ENCODE results near the gene GRM4. TPM values are rescaled to one million over a fixed set of nuclear protein-coding genes. Genes with fewer than 3 reads are reported as not detected.

GRM4 gene
- total RNA-seq, 1 experiment from 2014 or later = not detected

GRCh38 chr6:33997265-33997664, 148.6 kb downstream of the GRM4 start:
- no peak for DNase-seq (ENCODE audit: low read depth)

GRCh38 chr6:33996120-33996475, 149.8 kb downstream of the GRM4 start:
- no peak for DNase-seq (ENCODE audit: low read depth)

GRCh38 chr6:33995309-33996119, 150.4 kb downstream of the GRM4 start:
- no peak for DNase-seq (ENCODE audit: low read depth)

- no peak for DNase-seq (ENCODE audit: low read depth)
Measured at GRCh38 chr6:33994472-33995308, 151.2 kb downstream of the GRM4 start.

- no peak for DNase-seq (ENCODE audit: low read depth)
Measured at GRCh38 chr6:33993653-33994471, 152.0 kb downstream of the GRM4 start.

GRCh38 chr6:33993091-33993490, 152.8 kb downstream of the GRM4 start:
- no peak for DNase-seq (ENCODE audit: low read depth)

GRCh38 chr6:33992191-33992590, 153.7 kb downstream of the GRM4 start:
- no peak for DNase-seq (ENCODE audit: low read depth)

- no peak for DNase-seq (ENCODE audit: low read depth)
Measured at GRCh38 chr6:33991610-33992009, 154.3 kb downstream of the GRM4 start.

- no peak for DNase-seq (ENCODE audit: low read depth)
Measured at GRCh38 chr6:33990061-33990541, 155.8 kb downstream of the GRM4 start.

- no peak for DNase-seq (ENCODE audit: low read depth)
Measured at GRCh38 chr6:33989016-33989854, 156.7 kb downstream of the GRM4 start.

- no peak for DNase-seq (ENCODE audit: low read depth)
Measured at GRCh38 chr6:33988121-33989015, 157.5 kb downstream of the GRM4 start.

- DNase-seq (ENCODE audit: low read depth) = peak; percentile 28
Measured at GRCh38 chr6:33987531-33988021, 158.3 kb downstream of the GRM4 start.

GRCh38 chr6:33985947-33986346, 159.9 kb downstream of the GRM4 start:
- DNase-seq (ENCODE audit: low read depth) = no peak

- no peak for DNase-seq (ENCODE audit: low read depth)
Measured at GRCh38 chr6:33985313-33985751, 160.6 kb downstream of the GRM4 start.

GRCh38 chr6:33984466-33985312, 161.2 kb downstream of the GRM4 start:
- DNase-seq (ENCODE audit: low read depth) = no peak

- DNase-seq (ENCODE audit: low read depth) = no peak
Measured at GRCh38 chr6:33983721-33984465, 162.0 kb downstream of the GRM4 start.

- peak; percentile 68 for DNase-seq (ENCODE audit: low read depth)
Measured at GRCh38 chr6:33983109-33983716, 162.7 kb downstream of the GRM4 start.
